ENCODE measurements around the gene IGSF21.
A peak's percentile ranks its signal among the peaks of the same experiment; 100 is the strongest.

The IGSF21 gene

DNA sequence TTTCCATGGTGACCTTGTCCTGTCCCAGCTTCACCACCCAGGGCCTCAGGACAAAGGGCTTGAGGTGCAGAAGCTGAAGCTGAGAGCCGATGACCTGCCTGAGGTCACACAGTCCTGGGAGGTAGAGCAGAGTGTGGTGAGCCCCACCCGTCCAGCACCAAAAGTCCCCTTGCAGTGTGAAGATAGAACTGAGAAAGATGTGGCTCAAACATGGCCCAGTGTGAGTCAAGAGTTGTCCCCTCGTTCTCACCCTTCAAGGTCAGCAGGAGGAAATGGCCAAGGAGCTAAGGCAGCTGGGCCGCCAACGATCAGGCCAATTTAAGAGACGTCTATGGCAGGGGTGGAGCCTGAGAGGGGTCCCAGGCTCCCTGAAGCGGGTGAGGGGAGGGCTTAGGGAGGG, 215.7 kb downstream of the IGSF21 start:
- DNase-seq = no peak

DNA sequence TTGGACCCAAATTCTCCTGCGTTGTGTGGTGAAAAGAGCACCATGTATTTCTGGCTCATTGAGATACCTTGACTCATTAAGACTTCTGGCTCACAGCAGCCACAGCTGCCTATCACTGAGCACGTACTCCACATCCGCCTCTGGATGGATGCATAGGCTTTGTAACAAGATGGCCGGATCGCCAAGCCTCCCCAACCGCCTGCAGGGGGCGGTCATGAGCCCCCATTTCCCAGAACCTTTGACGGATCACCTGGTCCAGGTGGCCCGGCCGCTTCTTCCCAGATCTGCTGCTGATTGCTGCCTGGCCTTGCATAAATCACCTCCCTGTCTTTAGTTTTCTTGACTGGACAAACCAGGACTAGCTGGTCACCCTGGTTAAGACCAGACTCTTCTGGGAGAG, 216.6 kb downstream of the IGSF21 start:
- DNase-seq = no peak

DNA sequence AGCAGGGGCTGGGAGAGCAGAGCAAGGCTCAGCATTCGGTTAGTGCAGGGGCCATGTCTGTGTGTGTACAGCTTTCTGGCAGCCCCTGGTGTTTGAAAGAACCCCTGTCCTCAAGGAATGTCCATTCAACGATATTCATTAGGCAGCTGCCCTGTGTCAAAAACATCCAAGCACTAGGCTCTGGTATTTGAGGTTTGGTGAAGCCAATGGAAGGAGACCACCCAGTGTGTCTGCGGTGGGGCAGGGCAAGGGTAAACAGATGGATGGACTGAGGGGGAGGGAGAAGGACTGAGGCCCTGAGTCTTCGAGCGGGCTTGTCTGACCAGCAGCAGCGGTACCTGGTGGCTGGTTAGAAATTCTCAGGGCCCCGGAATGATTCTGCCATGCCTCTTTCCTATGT, 217.5 kb downstream of the IGSF21 start:
- DNase-seq = no peak

GRCh38 chr1:18326211-18326897, 218.8 kb downstream of the IGSF21 start:
- DNase-seq = peak in 1 of 56 donors; percentile 8

DNA sequence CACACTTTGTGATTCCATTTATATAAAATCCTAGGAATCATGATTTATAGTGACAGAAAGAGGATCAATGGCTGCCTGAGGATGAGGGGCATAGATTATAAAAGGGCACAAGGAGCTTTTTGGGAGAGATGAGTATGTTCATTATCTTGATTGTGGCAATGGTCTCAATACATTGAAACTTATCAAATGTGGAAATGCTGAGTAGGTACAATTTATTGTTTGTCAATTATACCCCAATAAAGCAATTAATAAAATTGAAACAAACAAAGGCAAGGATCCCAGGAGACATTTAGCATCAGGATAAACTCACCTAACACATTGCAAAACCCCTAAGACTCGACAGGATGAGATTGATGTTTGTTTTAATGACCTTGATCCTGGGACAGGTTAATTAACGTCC, 220.1 kb downstream of the IGSF21 start:
- DNase-seq = no peak

- DNase-seq = no peak
Observed at GRCh38 chr1:18328803-18329202, 221.2 kb downstream of the IGSF21 start.

GRCh38 chr1:18329469-18330253, 222.1 kb downstream of the IGSF21 start:
- DNase-seq = no peak

GRCh38 chr1:18332576-18332975, 225.0 kb downstream of the IGSF21 start:
- DNase-seq = no peak

DNA sequence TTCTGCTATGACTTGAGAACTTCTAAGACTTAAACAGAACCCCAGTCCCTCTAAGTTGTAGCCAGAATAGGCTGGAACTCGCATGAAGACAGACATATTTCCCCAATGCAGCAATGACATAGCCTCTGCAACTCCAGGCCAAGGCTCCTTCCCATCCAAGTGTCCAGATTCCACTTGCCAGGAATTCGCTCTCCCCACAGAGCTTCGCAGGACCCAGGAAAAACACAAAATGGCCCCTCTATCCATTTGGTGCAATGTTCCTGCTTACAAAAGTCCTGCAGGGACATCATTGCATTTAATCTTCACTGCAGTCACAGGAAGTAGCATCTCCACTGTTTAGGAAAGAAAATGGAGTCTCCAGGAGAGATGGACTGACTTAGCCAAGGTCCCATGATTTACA, 225.6 kb downstream of the IGSF21 start:
- no peak for DNase-seq

GRCh38 chr1:18336801-18337200, 229.2 kb downstream of the IGSF21 start:
- DNase-seq = no peak

- DNase-seq = no peak
Observed at GRCh38 chr1:18337757-18338156, 230.2 kb downstream of the IGSF21 start.

DNA sequence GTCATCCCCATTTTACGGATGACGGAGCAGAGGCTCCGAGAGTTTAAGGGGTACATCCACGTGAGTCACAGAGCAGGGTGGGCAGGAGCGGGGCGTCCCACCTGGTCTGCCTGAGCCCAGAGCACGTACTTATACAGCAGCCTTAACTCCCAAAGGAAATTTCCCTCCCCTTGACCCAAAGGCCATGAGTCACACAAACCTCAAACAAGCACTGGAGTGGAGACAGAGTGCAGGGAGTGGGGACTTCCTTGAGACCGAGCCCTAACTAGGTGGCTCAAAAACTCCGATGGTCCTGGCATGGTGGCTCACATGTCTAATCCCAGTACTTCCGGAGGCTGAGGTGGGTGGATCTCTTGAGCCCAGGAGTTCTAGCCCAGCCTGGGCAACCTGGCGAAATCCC, 231.6 kb downstream of the IGSF21 start:
- DNase-seq = no peak

DNA sequence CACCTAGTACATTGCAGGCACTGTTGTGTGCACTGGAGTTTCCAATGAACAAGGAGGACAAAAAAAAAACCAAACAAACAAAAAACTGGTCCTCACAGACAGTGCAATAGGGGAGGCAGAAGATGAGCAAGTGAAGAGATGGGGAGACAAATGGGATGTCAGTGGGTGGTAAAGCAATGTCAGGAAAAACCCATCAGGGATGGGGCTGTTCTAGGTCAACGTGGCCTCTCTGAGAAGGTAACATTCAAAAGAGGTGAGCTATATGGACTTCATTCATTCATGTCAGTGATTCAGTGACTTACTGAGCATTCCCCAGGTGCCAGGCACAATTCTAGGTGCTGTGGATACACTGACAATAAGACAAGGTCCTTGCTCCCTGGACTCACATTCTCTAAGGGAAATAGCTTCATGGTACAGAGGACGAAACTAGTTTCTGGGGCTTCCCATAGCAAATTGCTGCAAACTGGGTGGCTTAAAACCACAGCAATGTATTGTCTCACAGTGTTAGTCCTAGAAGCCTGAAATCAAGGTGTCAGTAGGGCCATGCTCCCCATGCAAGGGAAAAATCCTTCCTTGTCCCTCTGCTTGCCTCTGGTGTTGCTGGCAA, 232.7 kb downstream of the IGSF21 start:
- DNase-seq = no peak

GRCh38 chr1:18340787-18341186, 233.2 kb downstream of the IGSF21 start:
- DNase-seq = no peak

GRCh38 chr1:18341291-18342069, 233.9 kb downstream of the IGSF21 start:
- no peak for DNase-seq

- DNase-seq = no peak
Observed at GRCh38 chr1:18342744-18343143, 235.1 kb downstream of the IGSF21 start.

GRCh38 chr1:18343581-18343980, 236.0 kb downstream of the IGSF21 start:
- no peak for DNase-seq

- no peak for DNase-seq
Observed at GRCh38 chr1:18344755-18345154, 237.2 kb downstream of the IGSF21 start.

DNA sequence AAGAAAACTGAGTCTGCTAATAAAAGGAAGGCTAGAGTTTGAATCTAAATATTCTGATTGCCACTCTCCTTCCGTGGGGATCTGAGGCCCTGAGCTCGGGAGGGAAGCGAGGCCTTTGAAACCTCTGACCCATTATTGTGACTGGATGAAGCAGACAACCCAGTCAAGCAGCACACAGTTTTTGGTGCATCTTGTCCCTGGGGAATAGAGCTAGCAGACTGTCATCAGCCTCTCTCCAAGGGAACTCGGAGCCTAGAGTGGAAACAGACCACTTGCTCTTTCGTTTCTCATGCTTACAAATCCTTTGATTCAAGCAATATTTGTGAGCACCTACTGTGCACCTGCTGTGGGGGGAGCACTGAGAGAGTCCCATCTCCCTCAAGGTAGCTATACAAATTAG, 240.0 kb downstream of the IGSF21 start:
- DNase-seq = no peak

DNA sequence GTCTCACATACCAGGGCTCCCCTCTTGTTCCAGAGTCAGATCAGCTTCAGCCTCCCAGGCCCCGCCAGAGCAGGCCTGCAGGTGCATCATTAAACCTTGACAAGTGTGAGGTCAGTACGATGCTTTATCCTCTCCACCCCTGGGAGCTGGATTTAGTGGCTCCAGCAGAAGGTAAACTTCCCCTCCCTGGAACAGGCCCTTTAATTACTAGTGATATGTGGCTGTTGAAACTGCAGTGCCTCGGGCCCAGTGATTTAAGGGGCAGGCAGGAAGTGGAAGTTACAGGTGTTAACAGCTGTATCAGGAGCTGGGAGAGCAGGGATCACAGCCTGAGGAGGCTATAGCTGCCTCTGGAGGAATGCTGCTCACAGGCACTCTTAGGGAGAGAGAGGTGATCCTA, 240.8 kb downstream of the IGSF21 start:
- DNase-seq = no peak

GRCh38 chr1:18350747-18351146, 243.1 kb downstream of the IGSF21 start:
- no peak for DNase-seq

DNA sequence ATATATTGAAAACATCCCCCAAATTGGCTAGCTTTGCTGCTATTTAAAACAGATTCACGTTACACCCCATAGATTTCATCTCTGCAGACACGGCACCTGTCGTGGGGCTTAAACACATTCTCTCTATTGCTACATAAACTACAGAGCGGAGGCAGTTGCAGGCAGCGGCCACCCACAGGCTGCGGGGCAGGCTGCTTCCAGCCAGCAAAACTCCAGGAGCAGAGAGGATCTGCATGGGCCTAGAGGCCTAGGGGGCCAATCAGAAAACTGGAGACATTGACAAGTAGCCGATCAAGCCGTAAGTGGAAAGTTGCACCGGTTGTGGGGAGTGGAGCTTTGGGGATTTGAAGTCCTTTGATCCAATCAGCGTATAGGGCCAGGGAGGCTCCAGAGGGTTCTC, 244.1 kb downstream of the IGSF21 start:
- DNase-seq = no peak

Data from nucleus accumbens (tissue), 56 donors.